Hepatocyte (in vitro differentiated cells): Measurements from ENCODE around the gene TBC1D4. TPM values are rescaled to one million over a fixed set of nuclear protein-coding genes. Genes with fewer than 3 reads are reported as not detected.

ENCODE experiments used
- DNase-seq: peaks from one replicate; pipeline ENCODE4 v3.0.0-alpha.2; 2016; ENCODE audit warnings: low spot score
- H2AFZ ChIP-seq: fragments of 200-600 bp; sonication (generic); 2 replicates; pipeline ENCODE4 v1.6.0; 2016; ENCODE audit warnings: antibody characterized with exemption, mild to moderate bottlenecking
- H3K27ac ChIP-seq: fragments of 200-600 bp; sonication (generic); 2 replicates; pipeline ENCODE4 v1.5.1; 2016; ENCODE audit warnings: mild to moderate bottlenecking
- H3K27me3 ChIP-seq: fragments of 200-600 bp; sonication (generic); 2 replicates; pipeline ENCODE4 v1.6.1; 2016
- H3K36me3 ChIP-seq: fragments of 200-600 bp; sonication (generic); replicated peaks from 2 replicates; pipeline ENCODE4 v1.5.1; 2016; ENCODE audit warnings: low read depth; ENCODE audit not compliant: insufficient read depth
- H3K4me1 ChIP-seq: fragments of 200-600 bp; sonication (generic); 2 replicates; pipeline ENCODE4 v1.5.1; 2016; ENCODE audit warnings: mild to moderate bottlenecking, moderate library complexity; ENCODE audit not compliant: insufficient read depth
- H3K4me2 ChIP-seq: fragments of 200-600 bp; sonication (generic); 2 replicates; pipeline ENCODE4 v1.6.0; 2016
- H3K4me3 ChIP-seq: fragments of 200-600 bp; sonication (generic); 2 replicates; pipeline ENCODE4 v1.5.1; 2016; ENCODE audit warnings: mild to moderate bottlenecking
- H3K79me2 ChIP-seq: fragments of 200-600 bp; sonication (generic); 2 replicates; pipeline ENCODE4 v1.6.0; 2017; ENCODE audit warnings: mild to moderate bottlenecking
- H3K9me2 ChIP-seq: fragments of 200-600 bp; sonication (generic); replicated peaks from 2 replicates; pipeline ENCODE4 v1.6.0; 2017; ENCODE audit warnings: mild to moderate bottlenecking; ENCODE audit not compliant: insufficient read depth
- H3K9me3 ChIP-seq: fragments of 200-600 bp; sonication (generic); 2 replicates; pipeline ENCODE4 v1.5.1; 2016; ENCODE audit warnings: low read depth, mild to moderate bottlenecking
- H4K20me1 ChIP-seq: fragments of 200-600 bp; sonication (generic); 2 replicates; pipeline ENCODE4 v1.6.0; 2016; ENCODE audit warnings: mild to moderate bottlenecking; ENCODE audit not compliant: insufficient read depth, poor library complexity, severe bottlenecking
- EZH2 ChIP-seq: fragments of 200-600 bp; sonication (generic); IDR thresholded peaks from 2 replicates; pipeline ENCODE4 v1.6.1; 2016; ENCODE audit warnings: antibody characterized with exemption, mild to moderate bottlenecking, borderline replicate concordance
- EZH2phosphoT487 ChIP-seq: fragments of 200-600 bp; sonication (generic); IDR thresholded peaks from one replicate; pipeline ENCODE4 v1.6.1; 2018; ENCODE audit warnings: antibody characterized with exemption, mild to moderate bottlenecking, low read depth, moderate library complexity; ENCODE audit not compliant: unreplicated experiment, severe bottlenecking
- WGBS: methylation state at CpG from one replicate; pipeline ENCODE4 v1.1.6; 2016; ENCODE audit warnings: low lambda C conversion rate; ENCODE audit errors: missing lambda C conversion rate; 5-methylcytosine and 5-hydroxymethylcytosine counted together
- polyA plus RNA-seq: library from polyadenylated mRNA; unstranded; fragments of >200 nt; fragmentation: Nextera tagmentation; extraction: Ambion mirVana; gene quantifications from 2 replicates; pipeline ENCODE4 v1.2.1, GENCODE V29; 2016
- total RNA-seq: library from RNA; depleted of rRNA; stranded (reverse); fragments of >200 nt; gene quantifications from 2 replicates; pipeline ENCODE4 v1.2.3, GENCODE V29; 2014
- TF ChIP-seq, protein P1 (sequence below): fragments of 200-600 bp; sonication (generic); IDR thresholded peaks from 2 replicates; pipeline ENCODE4 v1.5.1; 2016; ENCODE audit warnings: antibody characterized with exemption, mild to moderate bottlenecking; ENCODE audit not compliant: poor library complexity

Gene TBC1D4
- total and polyA plus RNA-seq, 2 experiments from 2014 or later: 7.6 to 17.1 TPM

- no peak overlapping the region for H3K4me3 ChIP-seq
- no peak overlapping the region for H2AFZ ChIP-seq
- H3K4me2 ChIP-seq: no peak overlapping the region
- no peaks in the 10 kb centered on the region for H3K4me1 ChIP-seq
- no peaks in the 10 kb centered on the region for H4K20me1 ChIP-seq
- no peaks in the 10 kb centered on the region for H3K27me3 ChIP-seq
- no peak overlapping the region for H3K27ac ChIP-seq
- WGBS: 79% methylated on average over 7 of the region's 7 CpGs
- H3K9me2 ChIP-seq: no peaks in the 10 kb centered on the region
- TF ChIP-seq EZH2: no peak
- no peak for TF ChIP-seq EZH2phosphoT487
- TF ChIP-seq, protein P1, sequence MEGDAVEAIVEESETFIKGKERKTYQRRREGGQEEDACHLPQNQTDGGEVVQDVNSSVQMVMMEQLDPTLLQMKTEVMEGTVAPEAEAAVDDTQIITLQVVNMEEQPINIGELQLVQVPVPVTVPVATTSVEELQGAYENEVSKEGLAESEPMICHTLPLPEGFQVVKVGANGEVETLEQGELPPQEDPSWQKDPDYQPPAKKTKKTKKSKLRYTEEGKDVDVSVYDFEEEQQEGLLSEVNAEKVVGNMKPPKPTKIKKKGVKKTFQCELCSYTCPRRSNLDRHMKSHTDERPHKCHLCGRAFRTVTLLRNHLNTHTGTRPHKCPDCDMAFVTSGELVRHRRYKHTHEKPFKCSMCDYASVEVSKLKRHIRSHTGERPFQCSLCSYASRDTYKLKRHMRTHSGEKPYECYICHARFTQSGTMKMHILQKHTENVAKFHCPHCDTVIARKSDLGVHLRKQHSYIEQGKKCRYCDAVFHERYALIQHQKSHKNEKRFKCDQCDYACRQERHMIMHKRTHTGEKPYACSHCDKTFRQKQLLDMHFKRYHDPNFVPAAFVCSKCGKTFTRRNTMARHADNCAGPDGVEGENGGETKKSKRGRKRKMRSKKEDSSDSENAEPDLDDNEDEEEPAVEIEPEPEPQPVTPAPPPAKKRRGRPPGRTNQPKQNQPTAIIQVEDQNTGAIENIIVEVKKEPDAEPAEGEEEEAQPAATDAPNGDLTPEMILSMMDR: no peak
- H3K79me2 ChIP-seq: no peaks in the 10 kb centered on the region
- H3K9me3 ChIP-seq: no peaks in the 10 kb centered on the region
- no peaks in the 10 kb centered on the region for H3K36me3 ChIP-seq
- no peak for DNase-seq
Observed at GRCh38 chr13:75339635-75340374, 142.2 kb downstream of the TBC1D4 start.

GRCh38 chr13:75334634-75335447, 147.1 kb downstream of the TBC1D4 start:
- Histone ChIP-seq H3K4me2 (no peak overlapping the region), H3K4me3 (no peak overlapping the region), H3K9me2 (no peaks in the 10 kb centered on the region), H3K36me3 (no peaks in the 10 kb centered on the region), H3K4me1 (no peaks in the 10 kb centered on the region), H3K79me2 (no peaks in the 10 kb centered on the region), H3K9me3 (no peaks in the 10 kb centered on the region), H3K27me3 (no peaks in the 10 kb centered on the region), H3K27ac (no peak overlapping the region), H4K20me1 (no peaks in the 10 kb centered on the region), H2AFZ (no peak overlapping the region)
- TF ChIP-seq, protein P1: no peak
- TF ChIP-seq EZH2phosphoT487 (no peak), EZH2 (no peak)
- DNase-seq: no peak
- 96% methylated on average over 10 of the region's 10 CpGs for WGBS

DNA sequence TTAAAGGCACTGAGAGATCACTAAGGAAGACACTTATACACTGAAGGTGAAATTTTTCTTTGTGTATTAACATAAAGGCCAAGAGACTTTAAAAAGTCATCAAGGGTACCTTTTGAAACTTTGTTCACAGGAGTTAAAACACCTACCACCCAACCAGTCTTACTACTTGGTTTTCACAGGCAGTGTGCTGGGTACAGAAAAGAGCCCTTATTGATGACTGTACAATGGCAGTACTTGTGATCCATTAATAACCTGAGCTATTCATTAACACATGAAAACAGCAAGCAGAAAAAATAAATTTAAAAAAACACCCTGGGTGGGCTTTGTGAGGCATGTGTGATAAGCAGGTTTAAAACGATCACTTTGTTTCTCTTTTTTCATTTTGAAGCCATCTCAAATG, 148.9 kb downstream of the TBC1D4 start:
- no peak for DNase-seq
- no peak overlapping the region for H3K27ac ChIP-seq
- no peak overlapping the region for H3K4me3 ChIP-seq
- H3K27me3 ChIP-seq: no peaks in the 10 kb centered on the region
- no peaks in the 10 kb centered on the region for H3K36me3 ChIP-seq
- H3K79me2 ChIP-seq: no peaks in the 10 kb centered on the region
- H3K4me2 ChIP-seq: no peak overlapping the region
- no peaks in the 10 kb centered on the region for H4K20me1 ChIP-seq
- H3K9me2 ChIP-seq: no peaks in the 10 kb centered on the region
- no peak overlapping the region for H2AFZ ChIP-seq
- H3K4me1 ChIP-seq: no peaks in the 10 kb centered on the region
- no peaks in the 10 kb centered on the region for H3K9me3 ChIP-seq
- 83% methylated on average over 1 of the region's 1 CpG for WGBS
- TF ChIP-seq EZH2phosphoT487 (no peak), EZH2 (no peak)
- TF ChIP-seq, protein P1: no peak
